Measurements from ENCODE around the gene TCF19.

DNA sequence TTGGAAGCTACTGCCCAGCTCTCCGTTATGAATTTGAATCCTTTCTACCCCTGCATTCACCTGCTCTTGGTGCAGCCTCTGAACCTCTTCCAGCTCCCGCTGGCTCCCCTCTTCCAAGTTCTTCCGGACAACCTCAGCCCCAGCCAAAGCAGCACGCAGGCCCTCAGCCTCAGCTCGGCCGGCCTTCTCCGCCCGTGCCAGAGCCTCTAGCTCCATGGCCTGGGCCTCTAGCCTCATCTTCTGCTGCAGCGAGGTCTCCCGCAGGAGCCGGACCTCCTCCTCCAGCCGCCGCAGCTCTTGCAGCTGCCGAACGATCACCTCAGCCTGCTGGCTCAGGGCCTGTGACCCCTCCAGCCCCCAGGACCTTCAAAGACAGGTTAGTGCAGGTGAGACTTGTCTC lies 4.0 kb upstream of the TCF19 start:
- TF ChIP-seq GATA3 (IDR thresholded peaks at IDR 0.05; ENCODE audit: low read depth, low read length) (no peak), GATA2 (IDR thresholded peaks at IDR 0.05; ENCODE audit: low read depth, low read length) (no peak)
